ENCODE measurements around the gene LRRC34.

Gene LRRC34

GRCh38 chr3:169841171-169841570 lies 28.5 kb upstream of the LRRC34 start:
- no peak for ATAC-seq
- TF ChIP-seq ARNTL (CRISPR knock-in tag; IDR thresholded peaks at IDR 0.05; ENCODE audit: borderline replicate concordance, low read depth): no peak
- TF ChIP-seq TCF4 (CRISPR knock-in tag; IDR thresholded peaks at IDR 0.05; ENCODE audit: borderline replicate concordance): no peak
- TF ChIP-seq SNAI2 (CRISPR knock-in tag; IDR thresholded peaks at IDR 0.05): no peak
- no peak for TF ChIP-seq ZFP30 (CRISPR knock-in tag; IDR thresholded peaks at IDR 0.05)
- TF ChIP-seq ZFP3 (CRISPR knock-in tag; IDR thresholded peaks at IDR 0.05): no peak
- TF ChIP-seq GLIS3 (CRISPR knock-in tag; IDR thresholded peaks at IDR 0.05): no peak
- no peak for TF ChIP-seq POU6F1 (CRISPR knock-in tag; IDR thresholded peaks at IDR 0.05; ENCODE audit: borderline replicate concordance, low read depth)
- TF ChIP-seq RARB (CRISPR knock-in tag; IDR thresholded peaks at IDR 0.05): no peak
- TF ChIP-seq OSR1 (CRISPR knock-in tag; IDR thresholded peaks at IDR 0.05): no peak
- TF ChIP-seq TOX (CRISPR knock-in tag; IDR thresholded peaks at IDR 0.05; ENCODE audit: borderline replicate concordance): no peak
- TF ChIP-seq ISL1 (CRISPR knock-in tag; IDR thresholded peaks at IDR 0.05): no peak
- no peak for TF ChIP-seq PPARA (CRISPR knock-in tag; IDR thresholded peaks at IDR 0.05; ENCODE audit: borderline replicate concordance)
- no peak for TF ChIP-seq CREB5 (CRISPR knock-in tag; IDR thresholded peaks at IDR 0.05; ENCODE audit: low read depth)

GRCh38 chr3:169838511-169839030 lies 25.9 kb upstream of the LRRC34 start:
- TF ChIP-seq ZFP30 (CRISPR knock-in tag; IDR thresholded peaks at IDR 0.05): no peak
- TF ChIP-seq TCF4 (CRISPR knock-in tag; IDR thresholded peaks at IDR 0.05; ENCODE audit: borderline replicate concordance): no peak
- no peak for TF ChIP-seq SNAI2 (CRISPR knock-in tag; IDR thresholded peaks at IDR 0.05)
- no peak for ATAC-seq

GRCh38 chr3:169836942-169837275 lies 24.2 kb upstream of the LRRC34 start:
- no peak for TF ChIP-seq PATZ1 (CRISPR knock-in tag; IDR thresholded peaks at IDR 0.05; ENCODE audit: borderline replicate concordance)
- TF ChIP-seq ZC3H10 (CRISPR knock-in tag; IDR thresholded peaks at IDR 0.05): no peak
- no peak for TF ChIP-seq TCF4 (CRISPR knock-in tag; IDR thresholded peaks at IDR 0.05; ENCODE audit: borderline replicate concordance)
- TF ChIP-seq OSR1 (CRISPR knock-in tag; IDR thresholded peaks at IDR 0.05): no peak
- TF ChIP-seq POU6F1 (CRISPR knock-in tag; IDR thresholded peaks at IDR 0.05; ENCODE audit: borderline replicate concordance, low read depth): no peak
- no peak for TF ChIP-seq TOX (CRISPR knock-in tag; IDR thresholded peaks at IDR 0.05; ENCODE audit: borderline replicate concordance)
- no peak for TF ChIP-seq ZNF565 (CRISPR knock-in tag; conservative IDR thresholded peaks at IDR 0.05; ENCODE audit: low read depth)
- no peak for TF ChIP-seq BACH2 (CRISPR knock-in tag; IDR thresholded peaks at IDR 0.05; ENCODE audit: borderline replicate concordance)
- no peak for ATAC-seq

- no peak for ATAC-seq
- TF ChIP-seq OSR1 (CRISPR knock-in tag; IDR thresholded peaks at IDR 0.05) (no peak), CSRNP3 (CRISPR knock-in tag; IDR thresholded peaks at IDR 0.05) (no peak), PPARA (CRISPR knock-in tag; IDR thresholded peaks at IDR 0.05; ENCODE audit: borderline replicate concordance) (no peak), ZNF70 (CRISPR knock-in tag; IDR thresholded peaks at IDR 0.05) (no peak), TSHZ2 (CRISPR knock-in tag; IDR thresholded peaks at IDR 0.05) (no peak), GLIS3 (CRISPR knock-in tag; IDR thresholded peaks at IDR 0.05) (no peak), CSDC2 (CRISPR knock-in tag; IDR thresholded peaks at IDR 0.05) (no peak), BACH2 (CRISPR knock-in tag; IDR thresholded peaks at IDR 0.05; ENCODE audit: borderline replicate concordance) (no peak), ZC3H10 (CRISPR knock-in tag; IDR thresholded peaks at IDR 0.05) (no peak), ZFP30 (CRISPR knock-in tag; IDR thresholded peaks at IDR 0.05) (no peak), CREB5 (CRISPR knock-in tag; IDR thresholded peaks at IDR 0.05; ENCODE audit: low read depth) (no peak), ZFP3 (CRISPR knock-in tag; IDR thresholded peaks at IDR 0.05) (no peak), TOX (CRISPR knock-in tag; IDR thresholded peaks at IDR 0.05; ENCODE audit: borderline replicate concordance) (no peak)
These were observed 23.6 kb upstream of the LRRC34 start for GRCh38 chr3:169836078-169836941.

Data from SK-N-SH treated with all-trans-retinoic acid at 6 μM for 48 hours (cell line).